ENCODE measurements around the gene METTL27. TPM values are rescaled to one million over a fixed set of nuclear protein-coding genes. Genes with fewer than 3 reads are reported as not detected.
A peak's percentile ranks its signal among the peaks of the same experiment; 100 is the strongest.

Gene METTL27
- total and polyA plus RNA-seq, 9 of the 15 experiments (the other 6 are each of a cell fraction or from before 2014, with no cell fraction given) = 0.08 to 0.82 (median 0.33) TPM; not detected in 4

DNA sequence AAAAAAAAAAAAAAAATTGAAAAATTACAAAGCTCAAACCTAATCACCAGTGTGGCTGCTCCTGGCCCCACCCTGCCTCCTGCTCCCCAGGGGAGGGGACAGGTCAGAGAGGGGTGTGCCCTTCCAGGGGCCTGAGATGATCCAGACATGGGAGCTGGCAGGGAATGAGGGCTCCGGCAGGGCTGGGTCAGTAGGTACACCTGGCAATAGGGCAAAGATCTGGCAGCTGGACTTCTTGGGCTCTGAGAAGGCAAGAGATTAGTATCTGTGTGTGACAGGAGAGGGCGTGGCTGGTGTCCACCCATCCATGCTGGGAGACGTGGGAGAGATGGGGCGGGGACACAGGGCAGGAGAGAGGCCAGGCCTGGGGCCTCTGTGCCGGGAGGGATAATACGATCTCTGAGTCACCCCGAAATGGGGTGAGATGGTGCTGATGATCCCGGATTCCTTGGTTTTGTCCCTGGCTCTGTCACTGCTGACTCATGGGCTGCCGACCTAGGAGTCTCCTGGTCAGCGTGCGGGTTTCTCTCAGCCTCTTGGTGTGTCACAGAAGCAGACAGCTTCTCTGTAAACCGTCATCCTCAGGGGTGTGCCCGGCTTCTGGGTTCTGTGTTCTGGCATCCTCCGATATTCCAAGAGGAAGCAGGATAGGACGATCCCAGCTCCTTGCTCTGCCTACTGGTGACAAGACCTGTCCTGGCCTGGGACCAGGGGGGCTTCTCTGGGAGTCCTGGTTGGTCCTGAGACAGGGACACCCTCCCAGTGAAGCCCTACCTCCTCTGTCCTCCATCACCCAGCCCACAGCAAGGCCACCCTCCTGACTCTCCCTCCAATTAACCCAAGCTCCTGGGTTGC lies 19.8 kb downstream of the METTL27 start (continued):
- TF ChIP-seq SMARCC2 (IDR thresholded peaks at IDR 0.05; ENCODE audit: low read depth) (peak; percentile 83), ZNF57 (CRISPR knock-in tag; IDR thresholded peaks at IDR 0.05) (no peak), HNRNPH1 (optimal IDR thresholded peaks at IDR 0.05; ENCODE audit: low read depth, low read length) (no peak), ZBTB7A (IDR thresholded peaks at IDR 0.05; ENCODE audit: borderline replicate concordance, control insufficient read depth, low read depth, low read length) (no peak), SMAD1 (IDR thresholded peaks at IDR 0.05; ENCODE audit: low read depth, low read length, partially characterized antibody) (no peak), TRIM24 (IDR thresholded peaks at IDR 0.05) (peak in 1 of 2 experiments; percentile 16; a peak in 1 of 4 replicates), ZNF696 (CRISPR knock-in tag; conservative IDR thresholded peaks at IDR 0.05) (no peak), SMC3 (conservative IDR thresholded peaks at IDR 0.05; ENCODE audit: insufficient read depth, low read depth, low read length) (no peak), C11orf30 (IDR thresholded peaks at IDR 0.05; ENCODE audit: low read depth) (peak; percentile 90), CREM (IDR thresholded peaks at IDR 0.05; ENCODE audit: low read depth) (peak; percentile 84), IFI16 (CRISPR knock-in tag; IDR thresholded peaks at IDR 0.05) (no peak; the same call in 1 of the 2 replicates), SMARCE1 (IDR thresholded peaks at IDR 0.05) (peak; percentile 95), ESRRA (IDR thresholded peaks at IDR 0.05; ENCODE audit: borderline replicate concordance, low read depth) (peak; percentile 56), ZZZ3 (IDR thresholded peaks at IDR 0.05) (no peak), SMARCA4 (IDR thresholded peaks at IDR 0.05) (peak; percentile 92), POLR2G (IDR thresholded peaks at IDR 0.05; ENCODE audit: low read depth, low read length) (peak; percentile 27; the same call in 1 of the 2 replicates), SMAD3 (CRISPR knock-in tag; conservative IDR thresholded peaks at IDR 0.05) (no peak), HDAC6 (IDR thresholded peaks at IDR 0.05; ENCODE audit: low read depth, low read length) (no peak)
- TF ChIP-seq, protein P1, sequence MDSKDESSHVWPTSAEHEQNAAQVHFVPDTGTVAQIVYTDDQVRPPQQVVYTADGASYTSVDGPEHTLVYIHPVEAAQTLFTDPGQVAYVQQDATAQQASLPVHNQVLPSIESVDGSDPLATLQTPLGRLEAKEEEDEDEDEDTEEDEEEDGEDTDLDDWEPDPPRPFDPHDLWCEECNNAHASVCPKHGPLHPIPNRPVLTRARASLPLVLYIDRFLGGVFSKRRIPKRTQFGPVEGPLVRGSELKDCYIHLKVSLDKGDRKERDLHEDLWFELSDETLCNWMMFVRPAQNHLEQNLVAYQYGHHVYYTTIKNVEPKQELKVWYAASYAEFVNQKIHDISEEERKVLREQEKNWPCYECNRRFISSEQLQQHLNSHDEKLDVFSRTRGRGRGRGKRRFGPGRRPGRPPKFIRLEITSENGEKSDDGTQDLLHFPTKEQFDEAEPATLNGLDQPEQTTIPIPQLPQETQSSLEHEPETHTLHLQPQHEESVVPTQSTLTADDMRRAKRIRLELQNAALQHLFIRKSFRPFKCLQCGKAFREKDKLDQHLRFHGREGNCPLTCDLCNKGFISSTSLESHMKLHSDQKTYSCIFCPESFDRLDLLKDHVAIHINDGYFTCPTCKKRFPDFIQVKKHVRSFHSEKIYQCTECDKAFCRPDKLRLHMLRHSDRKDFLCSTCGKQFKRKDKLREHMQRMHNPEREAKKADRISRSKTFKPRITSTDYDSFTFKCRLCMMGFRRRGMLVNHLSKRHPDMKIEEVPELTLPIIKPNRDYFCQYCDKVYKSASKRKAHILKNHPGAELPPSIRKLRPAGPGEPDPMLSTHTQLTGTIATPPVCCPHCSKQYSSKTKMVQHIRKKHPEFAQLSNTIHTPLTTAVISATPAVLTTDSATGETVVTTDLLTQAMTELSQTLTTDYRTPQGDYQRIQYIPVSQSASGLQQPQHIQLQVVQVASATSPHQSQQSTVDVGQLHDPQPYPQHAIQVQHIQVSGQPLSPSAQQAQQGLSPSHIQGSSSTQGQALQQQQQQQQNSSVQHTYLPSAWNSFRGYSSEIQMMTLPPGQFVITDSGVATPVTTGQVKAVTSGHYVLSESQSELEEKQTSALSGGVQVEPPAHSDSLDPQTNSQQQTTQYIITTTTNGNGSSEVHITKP (IDR thresholded peaks at IDR 0.05; ENCODE audit: partially characterized antibody) = peak; percentile 34
- TF ChIP-seq, protein P2, sequence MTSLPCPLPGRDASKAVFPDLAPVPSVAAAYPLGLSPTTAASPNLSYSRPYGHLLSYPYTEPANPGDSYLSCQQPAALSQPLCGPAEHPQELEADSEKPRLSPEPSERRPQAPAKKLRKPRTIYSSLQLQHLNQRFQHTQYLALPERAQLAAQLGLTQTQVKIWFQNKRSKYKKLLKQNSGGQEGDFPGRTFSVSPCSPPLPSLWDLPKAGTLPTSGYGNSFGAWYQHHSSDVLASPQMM (CRISPR knock-in tag; IDR thresholded peaks at IDR 0.05) = no peak
- TF ChIP-seq, protein P3, sequence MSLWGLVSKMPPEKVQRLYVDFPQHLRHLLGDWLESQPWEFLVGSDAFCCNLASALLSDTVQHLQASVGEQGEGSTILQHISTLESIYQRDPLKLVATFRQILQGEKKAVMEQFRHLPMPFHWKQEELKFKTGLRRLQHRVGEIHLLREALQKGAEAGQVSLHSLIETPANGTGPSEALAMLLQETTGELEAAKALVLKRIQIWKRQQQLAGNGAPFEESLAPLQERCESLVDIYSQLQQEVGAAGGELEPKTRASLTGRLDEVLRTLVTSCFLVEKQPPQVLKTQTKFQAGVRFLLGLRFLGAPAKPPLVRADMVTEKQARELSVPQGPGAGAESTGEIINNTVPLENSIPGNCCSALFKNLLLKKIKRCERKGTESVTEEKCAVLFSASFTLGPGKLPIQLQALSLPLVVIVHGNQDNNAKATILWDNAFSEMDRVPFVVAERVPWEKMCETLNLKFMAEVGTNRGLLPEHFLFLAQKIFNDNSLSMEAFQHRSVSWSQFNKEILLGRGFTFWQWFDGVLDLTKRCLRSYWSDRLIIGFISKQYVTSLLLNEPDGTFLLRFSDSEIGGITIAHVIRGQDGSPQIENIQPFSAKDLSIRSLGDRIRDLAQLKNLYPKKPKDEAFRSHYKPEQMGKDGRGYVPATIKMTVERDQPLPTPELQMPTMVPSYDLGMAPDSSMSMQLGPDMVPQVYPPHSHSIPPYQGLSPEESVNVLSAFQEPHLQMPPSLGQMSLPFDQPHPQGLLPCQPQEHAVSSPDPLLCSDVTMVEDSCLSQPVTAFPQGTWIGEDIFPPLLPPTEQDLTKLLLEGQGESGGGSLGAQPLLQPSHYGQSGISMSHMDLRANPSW (CRISPR knock-in tag; IDR thresholded peaks at IDR 0.05) = no peak
